GM23338 (cell line): Measurements from ENCODE around the gene CACNB3. TPM values are rescaled to one million over a fixed set of nuclear protein-coding genes. Genes with fewer than 3 reads are reported as not detected.
A peak's percentile ranks its signal among the peaks of the same experiment; 100 is the strongest.

Experiments used
- ATAC-seq: fragments of 200-7000 bp; cut with Tn5 transposase; 3 replicates; pipeline ENCODE4 v1.9.1; 2020
- DNase-seq: peaks from one replicate; pipeline ENCODE4 v3.0.0-alpha.2; 2015; ENCODE audit warnings: low spot score
- H2AFZ ChIP-seq: fragments of 200-600 bp; sonication (generic); 2 replicates; pipeline ENCODE4 v1.8.0; 2016; ENCODE audit warnings: antibody characterized with exemption, mild to moderate bottlenecking, moderate library complexity
- H3F3A ChIP-seq: fragments of 200-600 bp; sonication (generic); replicated peaks from 2 replicates; pipeline ENCODE4 v1.8.0; 2017; ENCODE audit warnings: antibody characterized with exemption, mixed run types, low read depth
- H3K27ac ChIP-seq: fragments of 200-600 bp; sonication (generic); 2 replicates; pipeline ENCODE4 v1.6.1; 2016; ENCODE audit warnings: low read depth
- H3K27me3 ChIP-seq: fragments of 200-600 bp; sonication (generic); 2 replicates; pipeline ENCODE4 v1.8.0; 2016; ENCODE audit warnings: mild to moderate bottlenecking, mixed run types, moderate library complexity; ENCODE audit not compliant: insufficient read depth
- H3K36me3 ChIP-seq: fragments of 200-600 bp; sonication (generic); 2 replicates; pipeline ENCODE4 v1.8.0; 2016; ENCODE audit warnings: mild to moderate bottlenecking; ENCODE audit not compliant: insufficient read depth
- H3K4me1 ChIP-seq: fragments of 200-600 bp; sonication (generic); 2 replicates; pipeline ENCODE4 v1.8.0; 2016; ENCODE audit warnings: mild to moderate bottlenecking, moderate library complexity; ENCODE audit not compliant: insufficient read depth
- H3K4me2 ChIP-seq: fragments of 200-600 bp; sonication (generic); 2 replicates; pipeline ENCODE4 v1.7.1; 2017; ENCODE audit warnings: mixed run types
- H3K4me3 ChIP-seq: fragments of 200-600 bp; sonication (generic); 2 replicates; pipeline ENCODE4 v1.6.1; 2016; ENCODE audit warnings: mixed run types
- H3K79me2 ChIP-seq: fragments of 200-600 bp; sonication (generic); replicated peaks from 2 replicates; pipeline ENCODE4 v1.8.0; 2017; ENCODE audit warnings: mild to moderate bottlenecking; ENCODE audit not compliant: insufficient read depth
- H3K9me2 ChIP-seq: fragments of 200-600 bp; sonication (generic); 2 replicates; pipeline ENCODE4 v1.8.0; 2017; ENCODE audit not compliant: insufficient read depth
- H4K20me1 ChIP-seq: fragments of 200-600 bp; sonication (generic); replicated peaks from 2 replicates; pipeline ENCODE4 v1.8.0; 2017; ENCODE audit warnings: mild to moderate bottlenecking; ENCODE audit not compliant: insufficient read depth
- H3K27ac Mint-ChIP-seq: 2 replicates; pipeline ENCODE4 v1.8.0; 2020; ENCODE audit warnings: inconsistent platforms, mild to moderate bottlenecking, moderate library complexity, mixed read lengths
- H3K27me3 Mint-ChIP-seq: 3 replicates; pipeline ENCODE4 v1.8.0; 2022; ENCODE audit warnings: low read depth, mild to moderate bottlenecking, moderate library complexity, mixed read lengths, inconsistent platforms; ENCODE audit not compliant: insufficient read depth, poor library complexity
- H3K36me3 Mint-ChIP-seq: 3 replicates; pipeline ENCODE4 v1.8.0; 2021; ENCODE audit warnings: low read depth, mild to moderate bottlenecking, inconsistent platforms, moderate library complexity, mixed read lengths
- H3K4me1 Mint-ChIP-seq: 3 replicates; pipeline ENCODE4 v1.8.0; 2020; ENCODE audit warnings: mild to moderate bottlenecking, inconsistent platforms, mixed read lengths
- H3K4me3 Mint-ChIP-seq: 3 replicates; pipeline ENCODE4 v1.8.0; 2021; ENCODE audit warnings: moderate library complexity, mild to moderate bottlenecking, inconsistent platforms, mixed read lengths
- H3K9me3 Mint-ChIP-seq: 3 replicates; pipeline ENCODE4 v1.8.0; 2020; ENCODE audit warnings: moderate library complexity, mild to moderate bottlenecking, inconsistent platforms, mixed read lengths
- CREB1 ChIP-seq: fragments of 250-450 bp; sonication (Bioruptor Pico); IDR thresholded peaks from 2 replicates; pipeline ENCODE4 v1.5.0; 2020; ENCODE audit warnings: low read depth, mild to moderate bottlenecking, moderate library complexity
- EZH2 ChIP-seq: fragments of 200-600 bp; sonication (generic); IDR thresholded peaks from one replicate; pipeline ENCODE4 v1.8.0; 2017; ENCODE audit warnings: antibody characterized with exemption, mild to moderate bottlenecking, low read depth; ENCODE audit not compliant: unreplicated experiment
- EZH2phosphoT487 ChIP-seq: fragments of 200-600 bp; sonication (generic); IDR thresholded peaks from one replicate; pipeline ENCODE4 v1.8.1; 2018; ENCODE audit warnings: antibody characterized with exemption; ENCODE audit not compliant: unreplicated experiment
- JUNB ChIP-seq: IDR thresholded peaks from one replicate; pipeline ENCODE4 v1.6.1; 2016; ENCODE audit warnings: antibody characterized with exemption; ENCODE audit not compliant: unreplicated experiment
- NANOG ChIP-seq: IDR thresholded peaks from 2 replicates; pipeline ENCODE4 v1.6.1; 2016; ENCODE audit warnings: antibody characterized with exemption, borderline replicate concordance
- POLR2AphosphoS5 ChIP-seq: IDR thresholded peaks from 2 replicates; pipeline ENCODE4 v1.6.1; 2016; ENCODE audit warnings: antibody characterized with exemption, low read depth
- STAT1 ChIP-seq: IDR thresholded peaks from one replicate; pipeline ENCODE4 v1.6.1; 2016; ENCODE audit warnings: antibody characterized with exemption; ENCODE audit not compliant: unreplicated experiment
- ZNF331 ChIP-seq: fragments of 250-450 bp; sonication (Bioruptor Pico); IDR thresholded peaks from 2 replicates; pipeline ENCODE4 v1.5.0; 2020; ENCODE audit warnings: low read depth, mild to moderate bottlenecking, moderate library complexity
- polyA plus RNA-seq: library from polyadenylated mRNA; unstranded; fragments of >200 nt; fragmentation: Nextera tagmentation; extraction: Ambion mirVana; gene quantifications from 2 replicates; pipeline ENCODE4 v1.2.1, GENCODE V29; 2016
- total RNA-seq: library from RNA; depleted of rRNA; stranded (reverse); fragments of >200 nt; shearing (Covaris generic); gene quantifications from 2 replicates; pipeline ENCODE4 v1.2.3, GENCODE V29; 2014
- TF ChIP-seq, protein P1 (sequence below): IDR thresholded peaks from 2 replicates; pipeline ENCODE4 v1.6.1; 2016; ENCODE audit warnings: antibody characterized with exemption
- TF ChIP-seq, protein P2 (sequence below), 2 experiments: fragments of 200-600 bp in 1 of 2; sonication (generic) in 1 of 2; conservative IDR thresholded peaks; 2 replicates each; pipeline versions ENCODE4 v1.5.1 to v1.6.1; 2016 to 2017; ENCODE audit warnings: antibody characterized with exemption in 2 of 2, low read depth in 2 of 2, mild to moderate bottlenecking in 2 of 2, moderate library complexity in 1 of 2

CACNB3 gene
- total and polyA plus RNA-seq, 2 experiments from 2014 or later, result 4.1 to 6.2 TPM

DNA sequence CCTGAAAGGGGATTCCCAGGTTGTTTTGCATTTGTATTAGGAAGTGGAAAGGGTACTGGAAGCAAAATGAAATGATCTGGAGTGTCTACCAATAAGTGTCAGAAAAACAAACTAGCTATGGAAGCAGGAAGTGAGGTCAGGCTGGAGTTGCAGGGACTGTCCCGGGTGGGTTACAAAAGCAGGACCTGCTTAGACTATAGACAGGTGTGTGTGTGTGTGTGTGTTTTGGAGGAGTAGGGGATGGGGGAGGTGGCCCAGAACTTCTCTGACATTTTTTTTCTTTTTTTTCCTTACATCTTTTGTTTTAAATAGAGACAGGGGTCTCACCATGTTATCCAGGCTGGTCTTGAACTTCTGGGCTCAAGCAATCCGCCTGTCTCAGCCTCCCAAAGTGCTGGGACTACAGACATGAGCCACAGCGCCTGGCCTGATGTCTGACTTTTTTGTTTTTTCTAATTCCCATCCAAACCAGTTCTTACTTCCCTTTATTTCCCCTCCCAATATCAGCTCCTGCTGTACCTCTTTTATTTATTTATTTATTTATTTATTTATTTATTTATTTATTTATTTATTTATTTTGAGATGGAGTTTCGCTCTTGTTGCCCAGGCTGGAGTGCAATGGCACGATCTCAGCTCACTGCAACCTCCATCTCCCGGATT is 47.9 kb downstream of the CACNB3 start:
- Histone ChIP-seq H3K79me2 (peaks cover 13% of the 10 kb centered on the region), H3K36me3 (peaks cover 9% of the 10 kb centered on the region), H2AFZ (no peak overlapping the region; the same call in 1 of the 2 replicates), H3K27ac (peak overlapping the region; percentile 4; the same call in 1 of the 2 replicates), H3K4me2 (peak overlapping the region; percentile 18; the same call in 1 of the 2 replicates), H3F3A (0 out of 2 replicates have a peak, but pooled peaks cover 3% of the 10 kb centered on the region), H3K27me3 (no peaks in the 10 kb centered on the region), H3K4me1 (peaks cover 27% of the 10 kb centered on the region), H4K20me1 (peaks cover 13% of the 10 kb centered on the region; the same call in 1 of the 2 replicates), H3K4me3 (peak overlapping the region; percentile 17), H3K9me2 (no peaks in the 10 kb centered on the region)
- H3K36me3 Mint-ChIP-seq, result peaks cover 21% of the 10 kb centered on the region
- H3K27me3 Mint-ChIP-seq, result peaks cover 23% of the 10 kb centered on the region
- peaks cover 32% of the 10 kb centered on the region for H3K4me1 Mint-ChIP-seq
- H3K27ac Mint-ChIP-seq, result peak overlapping the region; percentile 95
- DNase-seq (no peak), ATAC-seq (no peak)
- H3K4me3 Mint-ChIP-seq, result peak overlapping the region; percentile 97
- TF ChIP-seq, protein P1, sequence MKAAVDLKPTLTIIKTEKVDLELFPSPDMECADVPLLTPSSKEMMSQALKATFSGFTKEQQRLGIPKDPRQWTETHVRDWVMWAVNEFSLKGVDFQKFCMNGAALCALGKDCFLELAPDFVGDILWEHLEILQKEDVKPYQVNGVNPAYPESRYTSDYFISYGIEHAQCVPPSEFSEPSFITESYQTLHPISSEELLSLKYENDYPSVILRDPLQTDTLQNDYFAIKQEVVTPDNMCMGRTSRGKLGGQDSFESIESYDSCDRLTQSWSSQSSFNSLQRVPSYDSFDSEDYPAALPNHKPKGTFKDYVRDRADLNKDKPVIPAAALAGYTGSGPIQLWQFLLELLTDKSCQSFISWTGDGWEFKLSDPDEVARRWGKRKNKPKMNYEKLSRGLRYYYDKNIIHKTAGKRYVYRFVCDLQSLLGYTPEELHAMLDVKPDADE, result no peak
- no peak for TF ChIP-seq POLR2AphosphoS5
- peak; percentile 74 for TF ChIP-seq CREB1 (CRISPR knock-in tag)
- H3K9me3 Mint-ChIP-seq, result no peaks in the 10 kb centered on the region

DNA sequence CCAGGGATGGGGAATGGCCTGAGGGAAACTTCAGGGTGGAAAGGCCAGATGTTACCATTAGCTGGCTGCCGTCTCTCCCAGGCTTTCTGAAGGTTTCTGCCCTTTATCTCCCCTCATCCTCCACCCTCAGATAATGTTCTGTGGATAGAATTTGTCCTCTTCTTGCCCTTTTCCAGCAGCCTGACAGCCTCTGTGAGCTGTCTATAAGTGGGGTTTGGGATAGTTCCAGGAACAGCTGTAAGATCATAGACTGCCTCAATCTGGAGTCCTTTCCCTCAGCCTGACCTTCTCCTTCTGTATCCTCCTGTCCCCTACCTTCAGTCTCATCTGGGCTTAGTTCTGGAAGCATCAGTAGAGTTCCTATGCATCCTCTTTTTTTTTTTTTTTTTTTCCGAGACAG is 50.2 kb downstream of the CACNB3 start:
- no peak overlapping the region for H2AFZ ChIP-seq
- Mint-ChIP-seq H3K9me3 (no peaks in the 10 kb centered on the region), H3K4me3 (no peak overlapping the region), H3K4me1 (peaks cover 21% of the 10 kb centered on the region), H3K27ac (0 out of 2 replicates have a peak overlapping the region, but pooled peaks have one; percentile 3), H3K36me3 (peaks cover 6% of the 10 kb centered on the region), H3K27me3 (peaks cover 24% of the 10 kb centered on the region)
- no peak overlapping the region for H3K4me2 ChIP-seq
- ATAC-seq, result no peak
- no peaks in the 10 kb centered on the region for H3K9me2 ChIP-seq
- H3K36me3 ChIP-seq, result no peaks in the 10 kb centered on the region
- H3K27ac ChIP-seq, result no peak overlapping the region
- H3K27me3 ChIP-seq, result no peaks in the 10 kb centered on the region
- peaks cover 21% of the 10 kb centered on the region for H3K4me1 ChIP-seq
- H4K20me1 ChIP-seq, result peaks cover 9% of the 10 kb centered on the region; the same call in 1 of the 2 replicates
- H3F3A ChIP-seq, result 0 out of 2 replicates have a peak, but pooled peaks cover 3% of the 10 kb centered on the region
- TF ChIP-seq STAT1 (no peak), EZH2phosphoT487 (no peak), CREB1 (CRISPR knock-in tag) (no peak), JUNB (no peak), POLR2AphosphoS5 (no peak), ZNF331 (CRISPR knock-in tag) (no peak), NANOG (no peak), EZH2 (no peak)
- TF ChIP-seq, protein P2, sequence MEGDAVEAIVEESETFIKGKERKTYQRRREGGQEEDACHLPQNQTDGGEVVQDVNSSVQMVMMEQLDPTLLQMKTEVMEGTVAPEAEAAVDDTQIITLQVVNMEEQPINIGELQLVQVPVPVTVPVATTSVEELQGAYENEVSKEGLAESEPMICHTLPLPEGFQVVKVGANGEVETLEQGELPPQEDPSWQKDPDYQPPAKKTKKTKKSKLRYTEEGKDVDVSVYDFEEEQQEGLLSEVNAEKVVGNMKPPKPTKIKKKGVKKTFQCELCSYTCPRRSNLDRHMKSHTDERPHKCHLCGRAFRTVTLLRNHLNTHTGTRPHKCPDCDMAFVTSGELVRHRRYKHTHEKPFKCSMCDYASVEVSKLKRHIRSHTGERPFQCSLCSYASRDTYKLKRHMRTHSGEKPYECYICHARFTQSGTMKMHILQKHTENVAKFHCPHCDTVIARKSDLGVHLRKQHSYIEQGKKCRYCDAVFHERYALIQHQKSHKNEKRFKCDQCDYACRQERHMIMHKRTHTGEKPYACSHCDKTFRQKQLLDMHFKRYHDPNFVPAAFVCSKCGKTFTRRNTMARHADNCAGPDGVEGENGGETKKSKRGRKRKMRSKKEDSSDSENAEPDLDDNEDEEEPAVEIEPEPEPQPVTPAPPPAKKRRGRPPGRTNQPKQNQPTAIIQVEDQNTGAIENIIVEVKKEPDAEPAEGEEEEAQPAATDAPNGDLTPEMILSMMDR (conservative IDR thresholded peaks at IDR 0.05; ENCODE audit: low read depth in 2 of 2), result no peak
- TF ChIP-seq, protein P1, result no peak
- no peak for DNase-seq
- no peak overlapping the region for H3K4me3 ChIP-seq
- H3K79me2 ChIP-seq, result peaks cover 13% of the 10 kb centered on the region
